HCT116 (cell line): ENCODE data around the gene HDAC8. TPM values are rescaled to one million over a fixed set of nuclear protein-coding genes. Genes with fewer than 3 reads are reported as not detected.

ENCODE experiments used
- ATAC-seq: fragments of 200-7000 bp; cut with Tn5 transposase; 2 replicates; pipeline ENCODE4 v1.9.1; 2020; ENCODE audit warnings: mild to moderate bottlenecking, moderate library complexity
- BruUV-seq: library from RNA; stranded (reverse); fragments of 400-500 nt; replicated peaks from 2 replicates; lab custom pipeline; 2021; lab: Mats Ljungman, UMichigan
- CTCF ChIA-PET: fragments of 300-600 bp; sonication (Branson Sonifier 250); formaldehyde crosslinking; loops from one replicate; lab custom pipeline; 2021; ENCODE audit warnings: antibody characterized with exemption; lab: Charles Lee
- POLR2A ChIA-PET: fragments of 300-600, 350-600 bp; sonication (Branson Sonifier 250); formaldehyde crosslinking; loops from one replicate; lab custom pipeline; 2021; ENCODE audit warnings: antibody characterized with exemption; lab: Charles Lee
- RAD21 ChIA-PET, 2 experiments: fragments of 300-600 bp; sonication (Branson Sonifier 250); formaldehyde crosslinking; loops; one replicate each; lab custom pipeline; 2023; ENCODE audit warnings: low total read pairs in 2 of 2; ENCODE audit not compliant: uncharacterized antibody in 2 of 2, unreplicated experiment in 2 of 2, low non-redundant PET in 1 of 2; lab: Charles Lee
- DNase-seq: peaks from one replicate; pipeline ENCODE4 v3.0.0-alpha.2; 2010; ENCODE audit warnings: low read depth, low spot score
- H2AFZ ChIP-seq: fragments of 200-600 bp; shearing (Covaris generic), sonication (generic); 2 replicates; pipeline ENCODE4 v1.6.1; 2017; ENCODE audit warnings: low read depth, mixed run types, mixed read lengths, antibody characterized with exemption, low read length; ENCODE audit not compliant: poor library complexity, severe bottlenecking
- H3K27ac ChIP-seq: 2 replicates; pipeline ENCODE4 v1.5.1; 2012; ENCODE audit warnings: low read depth, low read length
- H3K27me3 ChIP-seq: fragments of 200-600 bp; sonication (generic); 2 replicates; pipeline ENCODE4 v1.6.1; 2016; ENCODE audit warnings: mixed run types, low read length, mixed read lengths; ENCODE audit not compliant: insufficient read depth
- H3K36me3 ChIP-seq, 2 experiments: fragments of 200-500 bp in 1 of 2; fragments of 200-600 bp in 1 of 2; sonication (Bioruptor generic) in 1 of 2; sonication (generic) in 1 of 2; 2 replicates each; pipeline versions ENCODE4 v1.5.1 to v1.6.1; 2014 to 2016; ENCODE audit warnings: low read length in 2 of 2, inconsistent platforms in 1 of 2, mixed read lengths in 1 of 2, mixed run types in 1 of 2; ENCODE audit not compliant: insufficient read depth in 2 of 2, control insufficient read depth in 1 of 2
- H3K4me1 ChIP-seq, 2 experiments: fragments of 200-600 bp in 1 of 2; sonication (generic) in 1 of 2; 2 replicates each; pipeline versions ENCODE4 v1.5.1 to v1.6.1; 2012 to 2017; ENCODE audit warnings: low read length in 2 of 2, inconsistent platforms in 1 of 2, mild to moderate bottlenecking in 1 of 2, mixed read lengths in 1 of 2, mixed run types in 1 of 2, moderate library complexity in 1 of 2; ENCODE audit not compliant: insufficient read depth in 2 of 2, control insufficient read depth in 1 of 2
- H3K4me2 ChIP-seq: fragments of 200-600 bp; sonication (generic); 2 replicates; pipeline ENCODE4 v1.6.1; 2017; ENCODE audit warnings: mixed run types, low read length, mixed read lengths
- H3K4me3 ChIP-seq, 2 experiments: fragments of 200-600 bp in 1 of 2; sonication (generic) in 1 of 2; replicated peaks in 1 of 2; 2 replicates each; pipeline ENCODE4 v1.5.1; 2011 to 2016; ENCODE audit warnings: low read length in 2 of 2, control low read depth in 1 of 2, low read depth in 1 of 2, mild to moderate bottlenecking in 1 of 2, mixed read lengths in 1 of 2, mixed run types in 1 of 2
- H3K79me2 ChIP-seq: fragments of 200-600 bp; sonication (generic); 2 replicates; pipeline ENCODE4 v1.6.1; 2017; ENCODE audit warnings: mild to moderate bottlenecking, mixed run types, low read length, moderate library complexity, mixed read lengths; ENCODE audit not compliant: insufficient read depth
- H3K9ac ChIP-seq: fragments of 200-600 bp; sonication (generic); 2 replicates; pipeline ENCODE4 v1.6.1; 2016; ENCODE audit warnings: low read length, mixed read lengths
- H3K9me2 ChIP-seq: fragments of 200-600 bp; sonication (generic), shearing (Covaris generic); 2 replicates; pipeline ENCODE4 v1.6.1; 2017; ENCODE audit warnings: mixed run types, mild to moderate bottlenecking, moderate library complexity; ENCODE audit not compliant: insufficient read depth
- H3K9me3 ChIP-seq, 2 experiments: fragments of 200-500 bp in 1 of 2; fragments of 200-600 bp in 1 of 2; sonication (Bioruptor generic) in 1 of 2; sonication (generic) in 1 of 2; 2 replicates each; pipeline ENCODE4 v1.6.1; 2014 to 2017; ENCODE audit warnings: low read length in 2 of 2, mixed read lengths in 2 of 2, inconsistent platforms in 1 of 2, low read depth in 1 of 2, mild to moderate bottlenecking in 1 of 2, mixed run types in 1 of 2, moderate library complexity in 1 of 2; ENCODE audit not compliant: control insufficient read depth in 1 of 2, insufficient read depth in 1 of 2
- H4K20me1 ChIP-seq: fragments of 200-600 bp; sonication (generic), shearing (Covaris generic); 2 replicates; pipeline ENCODE4 v1.6.1; 2017; ENCODE audit warnings: mixed run types, mild to moderate bottlenecking, moderate library complexity; ENCODE audit not compliant: insufficient read depth
- CBX3 ChIP-seq: IDR thresholded peaks from 2 replicates; pipeline ENCODE4 v1.6.1; 2012; ENCODE audit warnings: low read depth
- CEBPB ChIP-seq: IDR thresholded peaks from 2 replicates; pipeline ENCODE4 v1.6.1; 2012; ENCODE audit warnings: low read depth
- EGR1 ChIP-seq: IDR thresholded peaks from 2 replicates; pipeline ENCODE4 v1.6.1; 2012; ENCODE audit warnings: low read depth
- ELF1 ChIP-seq: IDR thresholded peaks from 2 replicates; pipeline ENCODE4 v1.6.1; 2012; ENCODE audit warnings: low read depth, borderline replicate concordance
- EZH2 ChIP-seq: fragments of 200-600 bp; sonication (generic); IDR thresholded peaks from 2 replicates; pipeline ENCODE4 v1.6.1; 2017; ENCODE audit warnings: antibody characterized with exemption, mixed run types
- EZH2phosphoT487 ChIP-seq: fragments of 200-600 bp; IDR thresholded peaks from 2 replicates; pipeline ENCODE4 v1.6.1; 2018; ENCODE audit warnings: antibody characterized with exemption, borderline replicate concordance
- FOSL1 ChIP-seq: IDR thresholded peaks from 2 replicates; pipeline ENCODE4 v1.6.1; 2012; ENCODE audit warnings: low read depth
- JUND ChIP-seq: IDR thresholded peaks from 2 replicates; pipeline ENCODE4 v1.6.1; 2012
- MAX ChIP-seq: IDR thresholded peaks from 2 replicates; pipeline ENCODE4 v1.6.1; 2012
- POLR2A ChIP-seq: IDR thresholded peaks from 2 replicates; pipeline ENCODE4 v1.7.0; 2011; ENCODE audit warnings: borderline replicate concordance; ENCODE audit not compliant: insufficient read depth, insufficient read length; ENCODE audit errors: extremely low read depth
- RAD21 ChIP-seq: IDR thresholded peaks from 2 replicates; pipeline ENCODE4 v1.6.1; 2012; ENCODE audit warnings: low read depth, mild to moderate bottlenecking
- REST ChIP-seq: IDR thresholded peaks from 2 replicates; pipeline ENCODE4 v1.6.1; 2012; ENCODE audit warnings: low read depth
- SIN3A ChIP-seq: IDR thresholded peaks from 2 replicates; pipeline ENCODE4 v1.6.1; 2012; ENCODE audit warnings: low read depth
- SRF ChIP-seq: IDR thresholded peaks from 2 replicates; pipeline ENCODE4 v1.6.1; 2012; ENCODE audit warnings: low read depth
- YY1 ChIP-seq: IDR thresholded peaks from 2 replicates; pipeline ENCODE4 v1.6.1; 2011; ENCODE audit warnings: low read length, low read depth, moderate library complexity, mild to moderate bottlenecking; ENCODE audit not compliant: insufficient replicate concordance; ENCODE audit errors: extremely low read depth
- ZFX ChIP-seq: fragments of 450-650 bp; IDR thresholded peaks from 2 replicates; pipeline ENCODE4 v1.6.1; 2017
- ZNF274 ChIP-seq: fragments of 200-500 bp; sonication (Bioruptor generic); IDR thresholded peaks from 2 replicates; pipeline ENCODE4 v1.6.1; 2014; ENCODE audit warnings: mild to moderate bottlenecking, low read depth, low read length, inconsistent platforms
- intact Hi-C: fragments of 100-400 bp; cut with micrococcal nuclease; formaldehyde crosslinking; loops from 2 replicates; pipeline ENCODE4 v1.10.0; 2022
- total RNA-seq: library from RNA; stranded (reverse); gene quantifications from one replicate; pipeline ENCODE4 v1.2.1, GENCODE V29; 2021; ENCODE audit not compliant: unreplicated experiment
- TF ChIP-seq, protein P1 (sequence below): IDR thresholded peaks from 2 replicates; pipeline ENCODE4 v1.6.1; 2011; ENCODE audit warnings: mild to moderate bottlenecking, low read length, moderate library complexity; ENCODE audit not compliant: insufficient replicate concordance; ENCODE audit errors: extremely low read depth
- TF ChIP-seq, protein P2 (sequence below), 3 experiments: fragments of 200-600 bp in 1 of 3; sonication (generic) in 1 of 3; IDR thresholded peaks in 2 of 3; conservative IDR thresholded peaks in 1 of 3; 2 replicates each; pipeline ENCODE4 v1.5.1; 2012 to 2017; ENCODE audit warnings: low read depth in 2 of 3, low read length in 2 of 3, antibody characterized with exemption in 1 of 3, borderline replicate concordance in 1 of 3, control low read depth in 1 of 3, mild to moderate bottlenecking in 1 of 3, mixed read lengths in 1 of 3, mixed run types in 1 of 3, moderate library complexity in 1 of 3; ENCODE audit not compliant: insufficient read depth in 1 of 3
- TF ChIP-seq, protein P3 (sequence below): IDR thresholded peaks from 2 replicates; pipeline ENCODE4 v1.6.1; 2012

The HDAC8 gene
- total RNA-seq, 1 experiment from 2014 or later, result 24.1 TPM

- ChIA-PET RAD21 (no interaction called here), POLR2A (no interaction called here), CTCF (no interaction called here)
- Histone ChIP-seq H2AFZ (no peak overlapping the region), H3K9me2 (no peaks in the 10 kb centered on the region), H3K4me2 (no peak overlapping the region), H3K27me3 (no peaks in the 10 kb centered on the region), H3K4me1 (no peaks in the 10 kb centered on the region), H4K20me1 (no peaks in the 10 kb centered on the region), H3K9ac (no peak overlapping the region), H3K9me3 (no peaks in the 10 kb centered on the region), H3K27ac (no peak overlapping the region), H3K36me3 (no peaks in the 10 kb centered on the region; a peak in 1 of 4 replicates), H3K79me2 (no peaks in the 10 kb centered on the region), H3K4me3 (no peak overlapping the region)
- DNase-seq (no peak), ATAC-seq (no peak)
- no TSS peak for BruUV-seq
- TF ChIP-seq, protein P1, sequence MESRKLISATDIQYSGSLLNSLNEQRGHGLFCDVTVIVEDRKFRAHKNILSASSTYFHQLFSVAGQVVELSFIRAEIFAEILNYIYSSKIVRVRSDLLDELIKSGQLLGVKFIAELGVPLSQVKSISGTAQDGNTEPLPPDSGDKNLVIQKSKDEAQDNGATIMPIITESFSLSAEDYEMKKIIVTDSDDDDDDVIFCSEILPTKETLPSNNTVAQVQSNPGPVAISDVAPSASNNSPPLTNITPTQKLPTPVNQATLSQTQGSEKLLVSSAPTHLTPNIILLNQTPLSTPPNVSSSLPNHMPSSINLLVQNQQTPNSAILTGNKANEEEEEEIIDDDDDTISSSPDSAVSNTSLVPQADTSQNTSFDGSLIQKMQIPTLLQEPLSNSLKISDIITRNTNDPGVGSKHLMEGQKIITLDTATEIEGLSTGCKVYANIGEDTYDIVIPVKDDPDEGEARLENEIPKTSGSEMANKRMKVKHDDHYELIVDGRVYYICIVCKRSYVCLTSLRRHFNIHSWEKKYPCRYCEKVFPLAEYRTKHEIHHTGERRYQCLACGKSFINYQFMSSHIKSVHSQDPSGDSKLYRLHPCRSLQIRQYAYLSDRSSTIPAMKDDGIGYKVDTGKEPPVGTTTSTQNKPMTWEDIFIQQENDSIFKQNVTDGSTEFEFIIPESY, result no peak
- TF ChIP-seq, protein P2, sequence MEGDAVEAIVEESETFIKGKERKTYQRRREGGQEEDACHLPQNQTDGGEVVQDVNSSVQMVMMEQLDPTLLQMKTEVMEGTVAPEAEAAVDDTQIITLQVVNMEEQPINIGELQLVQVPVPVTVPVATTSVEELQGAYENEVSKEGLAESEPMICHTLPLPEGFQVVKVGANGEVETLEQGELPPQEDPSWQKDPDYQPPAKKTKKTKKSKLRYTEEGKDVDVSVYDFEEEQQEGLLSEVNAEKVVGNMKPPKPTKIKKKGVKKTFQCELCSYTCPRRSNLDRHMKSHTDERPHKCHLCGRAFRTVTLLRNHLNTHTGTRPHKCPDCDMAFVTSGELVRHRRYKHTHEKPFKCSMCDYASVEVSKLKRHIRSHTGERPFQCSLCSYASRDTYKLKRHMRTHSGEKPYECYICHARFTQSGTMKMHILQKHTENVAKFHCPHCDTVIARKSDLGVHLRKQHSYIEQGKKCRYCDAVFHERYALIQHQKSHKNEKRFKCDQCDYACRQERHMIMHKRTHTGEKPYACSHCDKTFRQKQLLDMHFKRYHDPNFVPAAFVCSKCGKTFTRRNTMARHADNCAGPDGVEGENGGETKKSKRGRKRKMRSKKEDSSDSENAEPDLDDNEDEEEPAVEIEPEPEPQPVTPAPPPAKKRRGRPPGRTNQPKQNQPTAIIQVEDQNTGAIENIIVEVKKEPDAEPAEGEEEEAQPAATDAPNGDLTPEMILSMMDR (IDR thresholded peaks at IDR 0.05 in 2 of 3, conservative IDR thresholded peaks at IDR 0.05 in 1 of 3; ENCODE audit: borderline replicate concordance in 1 of 3, insufficient read depth in 1 of 3, low read depth in 2 of 3, low read length in 2 of 3), result no peak
- no peak for TF ChIP-seq MAX
- TF ChIP-seq REST, result no peak
- no peak for TF ChIP-seq EZH2phosphoT487
- TF ChIP-seq EGR1, result no peak
- no peak for TF ChIP-seq POLR2A
- TF ChIP-seq SIN3A, result no peak
- no peak for TF ChIP-seq SRF
- TF ChIP-seq EZH2, result no peak
- TF ChIP-seq FOSL1, result no peak
- no peak for TF ChIP-seq JUND
- no peak for TF ChIP-seq ELF1
- no peak for TF ChIP-seq ZNF274
- TF ChIP-seq CBX3, result no peak
- TF ChIP-seq RAD21, result no peak
- TF ChIP-seq, protein P3, sequence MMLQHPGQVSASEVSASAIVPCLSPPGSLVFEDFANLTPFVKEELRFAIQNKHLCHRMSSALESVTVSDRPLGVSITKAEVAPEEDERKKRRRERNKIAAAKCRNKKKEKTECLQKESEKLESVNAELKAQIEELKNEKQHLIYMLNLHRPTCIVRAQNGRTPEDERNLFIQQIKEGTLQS, result no peak
- TF ChIP-seq YY1, result no peak
- no peak for TF ChIP-seq CEBPB
- TF ChIP-seq ZFX, result no peak
- intact Hi-C loops, result no loop called here
Measured at GRCh38 chrX:72466493-72466892, 106.2 kb downstream of the HDAC8 start.
